H1 (cell line): ENCODE results near the gene COPZ1. TPM values are rescaled to one million over a fixed set of nuclear protein-coding genes. Genes with fewer than 3 reads are reported as not detected.

ENCODE experiments used
- CTCF ChIA-PET: fragments of 300-600 bp; sonication (Branson Sonifier 250); formaldehyde crosslinking; loops from one replicate; lab custom pipeline; 2021; ENCODE audit not compliant: partially characterized antibody; lab: Charles Lee
- POLR2A ChIA-PET: fragments of 300-600 bp; sonication (Branson Sonifier 250); formaldehyde crosslinking; loops from one replicate; lab custom pipeline; 2021; ENCODE audit warnings: inconsistent platforms; ENCODE audit not compliant: partially characterized antibody; lab: Charles Lee
- DNase-seq, 2 experiments: peaks; one replicate each; pipeline versions ENCODE4 v3.0.0 to v3.0.0-alpha.2; 2010 to 2022; ENCODE audit warnings: low spot score in 2 of 2, low read depth in 1 of 2, mixed read lengths in 1 of 2
- FAIRE-seq: peaks from 2 replicates; lab custom pipeline; 2011; peaks lifted over from hg19 to GRCh38; lab: Jason Lieb, UNC
- H2AFZ ChIP-seq: 2 replicates; pipeline ENCODE4 v1.8.1; 2012; ENCODE audit warnings: low read length, inconsistent platforms
- H2AK5ac ChIP-seq: 2 replicates; pipeline ENCODE4 v1.6.1; 2013; ENCODE audit warnings: low read depth, low read length
- H2BK120ac ChIP-seq: replicated peaks from 2 replicates; pipeline ENCODE3; 2013; ENCODE audit warnings: low read depth, low read length, inconsistent platforms
- H2BK12ac ChIP-seq: 2 replicates; pipeline ENCODE4 v1.6.1; 2013; ENCODE audit warnings: low read depth, low read length
- H2BK15ac ChIP-seq: 2 replicates; pipeline ENCODE4 v1.6.1; 2013; ENCODE audit warnings: low read length
- H2BK20ac ChIP-seq: 2 replicates; pipeline ENCODE4 v1.6.1; 2013; ENCODE audit warnings: low read length
- H2BK5ac ChIP-seq: 2 replicates; pipeline ENCODE4 v1.6.1; 2013; ENCODE audit warnings: low read depth, low read length
- H3K14ac ChIP-seq: 2 replicates; pipeline ENCODE4 v1.6.1; 2013; ENCODE audit warnings: inconsistent platforms; ENCODE audit not compliant: insufficient read length
- H3K18ac ChIP-seq: 2 replicates; pipeline ENCODE4 v1.6.1; 2013; ENCODE audit warnings: low read length; ENCODE audit errors: extremely low read depth
- H3K23ac ChIP-seq: 2 replicates; pipeline ENCODE4 v1.6.1; 2013; ENCODE audit warnings: inconsistent platforms; ENCODE audit not compliant: insufficient read length
- H3K23me2 ChIP-seq: 2 replicates; pipeline ENCODE4 v1.6.1; 2013; ENCODE audit warnings: low read depth, low read length
- H3K27ac ChIP-seq: 2 replicates; pipeline ENCODE4 v1.6.1; 2011; ENCODE audit warnings: low read depth, low read length, inconsistent platforms
- H3K27me3 ChIP-seq, 4 experiments: replicated peaks in 1 of 4; 1 replicate in 1 of 4; 2 replicates in 3 of 4; pipeline versions ENCODE4 v1.6.1 to v1.8.1; 2011 to 2013; ENCODE audit warnings: low read length in 3 of 4, mild to moderate bottlenecking in 3 of 4, inconsistent platforms in 2 of 4, mixed read lengths in 2 of 4, moderate library complexity in 1 of 4; ENCODE audit not compliant: control insufficient read depth in 3 of 4, insufficient read depth in 3 of 4; ENCODE audit errors: extremely low read depth in 1 of 4
- H3K36me3 ChIP-seq, 4 experiments: 2 replicates each; pipeline versions ENCODE4 v1.6.1 to v1.8.1; 2011 to 2013; ENCODE audit warnings: mild to moderate bottlenecking in 4 of 4, low read length in 3 of 4, moderate library complexity in 2 of 4, control low read depth in 1 of 4, inconsistent platforms in 1 of 4; ENCODE audit not compliant: insufficient read depth in 4 of 4, control insufficient read depth in 2 of 4
- H3K4ac ChIP-seq: replicated peaks from 2 replicates; pipeline ENCODE3; 2013; ENCODE audit warnings: low read length, low read depth, mixed read lengths, inconsistent platforms; ENCODE audit not compliant: insufficient read length
- H3K4me1 ChIP-seq, 4 experiments: replicated peaks in 1 of 4; 1 replicate in 1 of 4; 2 replicates in 3 of 4; pipeline versions ENCODE4 v1.6.1 to v1.8.1; 2011 to 2013; ENCODE audit warnings: low read length in 3 of 4, inconsistent platforms in 2 of 4, mixed read lengths in 1 of 4; ENCODE audit not compliant: insufficient read depth in 4 of 4, control insufficient read depth in 3 of 4
- H3K4me2 ChIP-seq, 2 experiments: 2 replicates each; pipeline versions ENCODE4 v1.6.1 to v1.8.1; 2011 to 2013; ENCODE audit warnings: low read depth in 2 of 2, low read length in 2 of 2, control low read depth in 1 of 2, inconsistent platforms in 1 of 2, mild to moderate bottlenecking in 1 of 2; ENCODE audit not compliant: insufficient read depth in 1 of 2
- H3K4me3 ChIP-seq, 4 experiments: fragments of 200-600, 300-600 bp in 1 of 4; sonication (generic), shearing (Covaris generic), sonication (Bioruptor Twin) in 1 of 4; 2 replicates each; pipeline versions ENCODE4 v1.5.1 to v1.8.1; 2011 to 2016; ENCODE audit warnings: low read length in 4 of 4, low read depth in 3 of 4, control low read depth in 2 of 4, inconsistent platforms in 2 of 4, mild to moderate bottlenecking in 2 of 4, mixed read lengths in 1 of 4, moderate library complexity in 1 of 4; ENCODE audit not compliant: insufficient read depth in 2 of 4; ENCODE audit errors: extremely low read depth in 1 of 4
- H3K56ac ChIP-seq: replicated peaks from 2 replicates; pipeline ENCODE3; 2013; ENCODE audit warnings: low read depth, mild to moderate bottlenecking, mixed read lengths, low read length, inconsistent platforms; ENCODE audit not compliant: insufficient read length
- H3K79me1 ChIP-seq: 2 replicates; pipeline ENCODE4 v1.6.1; 2013; ENCODE audit warnings: low read depth, low read length, control low read depth
- H3K79me2 ChIP-seq, 2 experiments: 2 replicates each; pipeline versions ENCODE4 v1.6.1 to v1.8.1; 2012 to 2013; ENCODE audit warnings: low read length in 2 of 2, mild to moderate bottlenecking in 2 of 2, inconsistent platforms in 1 of 2; ENCODE audit not compliant: insufficient read depth in 2 of 2, control insufficient read depth in 1 of 2
- H3K9ac ChIP-seq, 4 experiments: replicated peaks in 1 of 4; 1 replicate in 1 of 4; 2 replicates in 3 of 4; pipeline versions ENCODE4 v1.6.1 to v1.8.1; 2011 to 2013; ENCODE audit warnings: low read depth in 3 of 4, low read length in 3 of 4, control low read depth in 2 of 4, mild to moderate bottlenecking in 2 of 4, moderate library complexity in 2 of 4, inconsistent platforms in 1 of 4; ENCODE audit errors: extremely low read depth in 1 of 4
- H3K9me3 ChIP-seq, 2 experiments: 2 replicates each; pipeline versions ENCODE4 v1.6.1 to v1.8.1; 2012 to 2013; ENCODE audit warnings: mild to moderate bottlenecking in 2 of 2, moderate library complexity in 2 of 2, control low read depth in 1 of 2, inconsistent platforms in 1 of 2, low read depth in 1 of 2, low read length in 1 of 2, mixed read lengths in 1 of 2; ENCODE audit not compliant: insufficient read depth in 2 of 2
- H4K20me1 ChIP-seq, 2 experiments: replicated peaks in 1 of 2; 2 replicates each; pipeline versions ENCODE3 to v1.8.1; 2011 to 2013; ENCODE audit warnings: inconsistent platforms in 2 of 2, low read length in 2 of 2, mild to moderate bottlenecking in 1 of 2; ENCODE audit not compliant: insufficient read depth in 2 of 2, control insufficient read depth in 1 of 2
- H4K5ac ChIP-seq: 2 replicates; pipeline ENCODE4 v1.6.1; 2013; ENCODE audit warnings: low read length, low read depth, mixed read lengths, inconsistent platforms; ENCODE audit not compliant: insufficient read length
- H4K8ac ChIP-seq: 2 replicates; pipeline ENCODE4 v1.8.0; 2013; ENCODE audit warnings: mild to moderate bottlenecking, moderate library complexity, low read length, inconsistent platforms; ENCODE audit not compliant: insufficient read depth; ENCODE audit errors: extremely low read depth
- H4K91ac ChIP-seq: replicated peaks from 2 replicates; pipeline ENCODE3; 2013; ENCODE audit warnings: low read length, mixed read lengths, inconsistent platforms; ENCODE audit not compliant: insufficient read length
- BRCA1 ChIP-seq: IDR thresholded peaks from 2 replicates; pipeline ENCODE4 v1.6.1; 2012; ENCODE audit warnings: low read depth, low read length, improper control_type of control experiment
- JUND ChIP-seq: IDR thresholded peaks from 2 replicates; pipeline ENCODE4 v1.6.1; 2011; ENCODE audit warnings: mild to moderate bottlenecking, improper control_type of control experiment, low read length
- RNF2 ChIP-seq: fragments of 200-900, 300-1000 bp; sonication (generic); IDR thresholded peaks from 2 replicates; pipeline ENCODE4 v1.7.1; 2016; ENCODE audit warnings: borderline replicate concordance, low read depth, mild to moderate bottlenecking, antibody characterized with exemption, low read length; ENCODE audit not compliant: poor library complexity, severe bottlenecking; ENCODE audit errors: missing control alignments
- WGBS, 2 experiments: shearing (Covaris generic) in 1 of 2; methylation state at CpG; one replicate each; pipeline versions ENCODE4 v1.1.6 to v1.1.7; 2013 to 2015; ENCODE audit warnings: low lambda C conversion rate in 2 of 2, mixed read lengths in 2 of 2, inconsistent platforms in 1 of 2, low coverage in 1 of 2, missing lambda C conversion rate in 1 of 2; ENCODE audit not compliant: insufficient replicate concordance in 2 of 2, insufficient coverage in 1 of 2, insufficient read length in 1 of 2; ENCODE audit errors: extremely low coverage in 1 of 2, missing lambda C conversion rate in 1 of 2; 5-methylcytosine and 5-hydroxymethylcytosine counted together
- microRNA counts: library from miRNA; unstranded; fragments of <30 nt; microRNA quantifications from one replicate; lab custom pipeline; 2015
- microRNA-seq, 2 experiments: library from miRNA; unstranded; fragments of <30 nt; microRNA quantifications; one replicate each; pipeline versions ENCODE4 to v1.2.0, GENCODE V29; 2016 to 2020; ENCODE audit warnings: borderline microRNAs expressed in 2 of 2, borderline number of aligned reads in 2 of 2, borderline replicate concordance in 1 of 2
- polyA plus RNA-seq, 7 experiments: library from polyadenylated mRNA; depleted of rRNA in 3 of 7; stranded (reverse) in 5 of 7; unstranded in 2 of 7; fragments of >200 nt in 5 of 7; fragments of 200-250 nt in 2 of 7; gene quantifications; 1 replicate in 5 of 7; 2 replicates in 1 of 7; 4 replicates in 1 of 7; pipeline versions ENCODE4 v1.2.1 to v1.2.3, GENCODE V29; 2011 to 2013; ENCODE audit warnings: missing spikeins in 2 of 7, mixed read lengths in 2 of 7
- small RNA-seq: library from polyadenylated mRNA; stranded (forward); fragments of <200 nt; extraction: miRNeasy Mini kit (QIAGEN cat#:217004); gene quantifications from one replicate; pipeline ENCODE3, GENCODE V24; 2013; ENCODE audit not compliant: insufficient read depth
- total RNA-seq: library from RNA; stranded (reverse); fragmentation: NEBNext Ultra II Directional; extraction: Animal tissue kit (Norgen Biotek cat#: 25700); gene quantifications from 2 replicates; pipeline ENCODE4 v1.2.1, GENCODE V29; 2021

The COPZ1 gene
- total and polyA plus RNA-seq, 2 of the 8 experiments (the other 6 are each of a cell fraction or from before 2014, with no cell fraction given) = 103 to 133 TPM

- no peak overlapping the region for H4K5ac ChIP-seq
- H2BK15ac ChIP-seq = no peak overlapping the region
- H3K4me3 ChIP-seq = no peak overlapping the region
- H3K4ac ChIP-seq = no peak overlapping the region
- WGBS, 2 experiments = 83% methylated on average over 1 of the region's 2 CpGs; no CpG with 5 or more reads in 1 of the 2 experiments
- peaks cover 10 to 27% (median 14%) of the 10 kb centered on the region in 4 experiments; a peak in 7 of 8 replicates for H3K36me3 ChIP-seq
- no peaks in the 10 kb centered on the region for H3K27me3 ChIP-seq
- no peak overlapping the region for H3K9ac ChIP-seq
- DNase-seq (no peak), FAIRE-seq (no peak)
- no peak overlapping the region for H3K14ac ChIP-seq
- ChIA-PET CTCF (interaction anchor here (0.9 to 12.3 kb wide), 12 partner anchors 8 to 164 kb away, joined by 3 to 742 read pairs (median 8); partner anchors contain the start of genes ITGA5 and ZNF385A), POLR2A (no interaction called here)
- no peak overlapping the region for H4K8ac ChIP-seq
- no peaks in the 10 kb centered on the region for H3K79me1 ChIP-seq
- no peak overlapping the region for H2BK120ac ChIP-seq
- TF ChIP-seq RNF2 (no peak), BRCA1 (no peak), JUND (no peak)
- no peak overlapping the region for H2BK20ac ChIP-seq
- H3K4me2 ChIP-seq = no peak overlapping the region
- H3K9me3 ChIP-seq = no peaks in the 10 kb centered on the region
- H2BK5ac ChIP-seq = no peak overlapping the region
- no peak overlapping the region for H3K23ac ChIP-seq
- H3K4me1 ChIP-seq = peaks cover 0 to 1% (median 0%) of the 10 kb centered on the region in 4 experiments; a peak in 1 of 7 replicates
- H2AK5ac ChIP-seq = no peak overlapping the region
- no peaks in the 10 kb centered on the region for H3K23me2 ChIP-seq
- H2BK12ac ChIP-seq = no peak overlapping the region
- no peak overlapping the region for H3K27ac ChIP-seq
- H3K56ac ChIP-seq = no peak overlapping the region
- no peak overlapping the region for H4K91ac ChIP-seq
- no peak overlapping the region for H3K18ac ChIP-seq
- H4K20me1 ChIP-seq = peaks cover 0 to 2% of the 10 kb centered on the region in 2 experiments
- H3K79me2 ChIP-seq = no peaks in the 10 kb centered on the region
- H2AFZ ChIP-seq = no peak overlapping the region
Measured at GRCh38 chr12:54401119-54401518, 76.2 kb downstream of the COPZ1 start.

MicroRNAs encoded within 50 kb of the gene (microRNA counts, 767-probe panel; counts per million panel counts)
- microRNA hsa-miR-148b-3p (lab: Ali Mortazavi, UCI) = 879 counts per million, percentile 95 among the panel's probes with 10 or more counts

Small RNA genes within 50 kb of the gene (microRNA-seq; reads per million reads assigned to microRNA genes)
- gene MIR148B = 18.5 to 32.4 reads per million in 2 experiments

Small RNA genes within 50 kb of the gene (small RNA-seq; reads per million reads assigned to genes)
- 3,035 reads per million, percentile 100 among the genes with 10 or more reads in this experiment for gene MIR148B
- gene RN7SL744P = not detected
- gene RNU6-950P = not detected

Other genes starting within 250 kb of the COPZ1 start
- 15.8 and 18.6 TPM in 2 replicates for gene SMUG1, start 136.1 kb upstream of the COPZ1 start, total RNA-seq
- 35.0 and 35.7 TPM in 2 replicates for gene SMUG1, start 136.1 kb upstream of the COPZ1 start, polyA plus RNA-seq (2011; rRNA removed)
- 217 and 231 TPM in 2 replicates for gene CBX5, start 45.0 kb upstream of the COPZ1 start, total RNA-seq
- gene CBX5, start 45.0 kb upstream of the COPZ1 start, polyA plus RNA-seq (2011; rRNA removed) = 35.4 and 62.4 TPM in 2 replicates
- gene HNRNPA1, start 44.4 kb upstream of the COPZ1 start, total RNA-seq = 2,738 and 2,756 TPM in 2 replicates
- gene HNRNPA1, start 44.4 kb upstream of the COPZ1 start, polyA plus RNA-seq (2011; rRNA removed) = 645 and 835 TPM in 2 replicates
- 1.4 and 2.0 TPM in 2 replicates for gene NFE2, start 24.1 kb upstream of the COPZ1 start, total RNA-seq
- 6.1 and 8.3 TPM in 2 replicates for gene NFE2, start 24.1 kb upstream of the COPZ1 start, polyA plus RNA-seq (2011; rRNA removed)
- gene GPR84, start 39.4 kb downstream of the COPZ1 start, total RNA-seq = not detected in 2 replicates
- 0.09 and 0.14 TPM in 2 replicates for gene GPR84, start 39.4 kb downstream of the COPZ1 start, polyA plus RNA-seq (2011; rRNA removed)
- 12.1 and 14.3 TPM in 2 replicates for gene ZNF385A, start 59.6 kb downstream of the COPZ1 start, total RNA-seq
- gene ZNF385A, start 59.6 kb downstream of the COPZ1 start, polyA plus RNA-seq (2011; rRNA removed) = 5.2 and 7.7 TPM in 2 replicates
- gene ITGA5, start 94.1 kb downstream of the COPZ1 start, total RNA-seq = 19.0 and 19.4 TPM in 2 replicates
- 11.6 and 17.7 TPM in 2 replicates for gene ITGA5, start 94.1 kb downstream of the COPZ1 start, polyA plus RNA-seq (2011; rRNA removed)
- 0.50 and 1.1 TPM in 2 replicates for gene GTSF1, start 148.5 kb downstream of the COPZ1 start, total RNA-seq
- 0.14 and 0.32 TPM in 2 replicates for gene GTSF1, start 148.5 kb downstream of the COPZ1 start, polyA plus RNA-seq (2011; rRNA removed)
- gene NCKAP1L, start 172.6 kb downstream of the COPZ1 start, total RNA-seq = not detected in 2 replicates
- 0.02 TPM in 1 of 2 replicates, not detected in the other for gene NCKAP1L, start 172.6 kb downstream of the COPZ1 start, polyA plus RNA-seq (2011; rRNA removed)
- 0.78 and 0.90 TPM in 2 replicates for gene PDE1B, start 224.5 kb downstream of the COPZ1 start, total RNA-seq
- 1.8 and 2.3 TPM in 2 replicates for gene PDE1B, start 224.5 kb downstream of the COPZ1 start, polyA plus RNA-seq (2011; rRNA removed)